GM19455 (cell line): ENCODE measurements around the gene EXD3.
A peak's percentile ranks its signal among the peaks of the same experiment; 100 is the strongest.

Source experiments
- ATAC-seq: cut with Tn5 transposase; IDR thresholded peaks from one replicate; pipeline ENCODE4 v1.9.1; 2021; ENCODE audit not compliant: unreplicated experiment

The EXD3 gene

GRCh38 chr9:137432687-137433348 is 9.9 kb upstream of the EXD3 start:
- ATAC-seq, result no peak

DNA sequence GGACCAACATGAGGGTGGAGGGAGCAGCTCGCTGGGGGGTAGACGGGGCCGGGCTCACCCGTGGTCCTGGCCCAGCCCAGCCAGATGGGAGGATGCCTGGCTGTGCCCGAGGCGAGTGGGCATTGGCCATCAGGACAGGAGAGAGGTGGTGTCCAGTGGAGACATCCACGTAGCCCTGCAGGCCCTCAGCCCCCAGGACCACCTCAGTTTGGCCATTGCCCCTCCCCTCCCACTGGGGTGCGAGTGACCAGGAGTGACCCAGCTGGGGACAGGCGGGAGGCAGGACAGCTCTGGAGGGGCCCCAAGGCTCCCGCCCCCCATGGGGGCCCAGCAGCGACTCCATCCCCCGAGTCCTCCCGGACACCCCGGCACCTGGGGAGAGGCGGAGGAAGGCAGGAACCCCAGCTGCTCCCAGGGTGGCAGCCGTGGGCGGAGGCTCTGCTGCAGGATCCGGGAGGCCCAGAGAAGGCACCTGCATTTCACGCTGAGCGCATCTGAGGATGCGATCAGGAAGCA is 8.5 kb upstream of the EXD3 start:
- no peak for ATAC-seq

- no peak for ATAC-seq
Measured at GRCh38 chr9:137430723-137431415, 7.9 kb upstream of the EXD3 start.

DNA sequence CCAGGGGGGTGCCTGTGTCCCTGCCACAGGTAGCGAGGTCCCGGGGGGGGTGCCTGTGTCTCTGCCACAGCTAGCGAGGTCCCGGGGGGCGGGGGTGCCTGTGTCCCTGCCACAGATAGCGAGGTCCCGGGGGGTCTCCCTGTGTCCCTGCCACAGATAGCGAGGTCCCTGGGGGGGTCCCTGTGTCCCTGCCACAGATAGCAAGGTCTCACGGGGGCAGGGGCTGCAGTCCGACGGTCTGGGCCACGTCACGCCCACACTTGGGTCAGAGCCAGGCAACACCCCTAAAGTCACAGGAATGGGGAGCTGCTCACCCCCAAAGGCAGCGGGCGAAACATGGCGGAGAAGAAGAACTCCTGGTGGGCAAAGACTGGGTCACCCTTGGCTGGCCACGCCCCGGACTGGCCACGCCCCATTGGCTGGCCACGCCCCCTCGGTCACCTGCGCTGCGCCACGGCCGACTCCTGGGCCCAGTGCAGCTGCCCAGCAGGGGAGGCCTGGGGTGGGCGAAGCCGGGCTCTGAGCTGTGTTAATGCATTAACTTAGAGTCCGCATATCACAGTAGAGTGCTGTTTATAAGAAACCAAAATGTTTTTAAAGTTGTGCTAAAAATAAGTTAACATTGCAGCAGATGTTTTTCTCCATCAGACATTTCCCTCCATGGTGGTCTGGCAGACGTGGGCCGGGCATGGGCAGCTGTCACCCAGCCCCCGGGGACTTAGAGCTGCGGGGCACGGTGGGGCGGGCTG is 7.2 kb upstream of the EXD3 start:
- no peak for ATAC-seq

DNA sequence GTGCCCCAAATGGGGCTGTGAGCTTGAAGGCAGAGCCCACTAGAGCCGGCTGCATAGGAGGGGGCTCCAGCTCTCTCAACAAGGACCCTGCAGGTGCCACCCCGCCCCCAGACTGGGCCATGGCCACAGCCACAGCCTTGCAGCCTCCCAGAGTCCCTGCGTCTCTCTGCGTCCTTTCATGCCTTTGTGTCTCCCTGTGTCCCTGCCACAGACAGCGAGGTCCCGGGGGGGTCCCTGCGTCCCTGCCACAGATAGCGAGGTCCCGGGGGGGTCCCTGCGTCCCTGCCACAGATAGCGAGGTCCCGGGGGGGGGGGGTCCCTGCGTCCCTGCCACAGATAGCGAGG is 6.6 kb upstream of the EXD3 start:
- ATAC-seq, result no peak

DNA sequence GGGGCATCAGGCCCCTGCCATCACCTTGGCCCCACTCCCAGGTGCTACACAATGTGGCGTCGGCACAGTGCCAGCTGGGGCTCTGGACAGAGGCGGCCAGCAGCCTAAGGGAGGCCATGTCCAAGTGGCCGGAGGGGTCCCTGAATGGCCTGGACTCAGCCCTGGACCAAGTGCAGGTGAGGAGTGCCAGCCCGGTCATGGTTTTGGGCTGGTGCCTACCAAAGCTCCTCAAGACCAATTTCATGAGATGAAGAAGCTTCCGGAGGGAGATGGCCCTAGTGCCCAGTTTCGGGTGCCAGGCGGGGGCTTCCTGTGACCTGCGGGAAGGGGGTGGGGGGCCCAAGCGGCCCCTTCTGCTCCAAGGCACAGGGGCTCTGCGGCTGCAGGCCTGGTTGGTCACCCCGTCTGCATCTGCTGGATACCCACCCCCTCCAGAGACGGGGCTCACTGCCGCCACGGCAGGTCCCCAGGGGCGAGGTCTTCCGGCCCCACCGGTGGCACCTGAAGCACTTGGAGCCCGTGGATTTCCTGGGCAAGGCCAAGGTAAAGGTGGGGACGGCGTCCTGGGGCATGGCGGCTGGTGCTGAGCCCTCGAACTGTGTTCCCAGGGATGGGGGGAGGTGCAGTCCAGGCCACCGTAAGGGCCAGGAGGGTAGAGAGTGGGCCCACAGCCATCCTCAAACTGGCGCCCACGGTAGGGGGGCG is 6.0 kb upstream of the EXD3 start:
- ATAC-seq, result no peak

DNA sequence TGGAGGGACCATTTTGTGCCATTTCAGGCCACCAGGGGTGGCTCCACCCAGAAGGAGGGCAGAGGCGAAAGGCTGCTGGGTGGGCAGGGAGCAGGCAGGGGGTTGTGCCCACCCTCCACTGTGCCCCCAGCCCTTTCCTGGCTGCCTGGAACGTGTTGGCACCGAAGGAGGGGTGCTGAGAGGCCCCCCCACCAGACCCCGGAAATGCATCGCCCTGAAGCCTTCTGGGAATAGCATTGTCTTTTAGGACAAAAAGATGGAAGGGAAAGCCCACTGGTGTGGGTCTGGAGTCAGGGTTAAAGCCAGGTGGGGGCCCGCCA is 5.3 kb upstream of the EXD3 start:
- no peak for ATAC-seq

DNA sequence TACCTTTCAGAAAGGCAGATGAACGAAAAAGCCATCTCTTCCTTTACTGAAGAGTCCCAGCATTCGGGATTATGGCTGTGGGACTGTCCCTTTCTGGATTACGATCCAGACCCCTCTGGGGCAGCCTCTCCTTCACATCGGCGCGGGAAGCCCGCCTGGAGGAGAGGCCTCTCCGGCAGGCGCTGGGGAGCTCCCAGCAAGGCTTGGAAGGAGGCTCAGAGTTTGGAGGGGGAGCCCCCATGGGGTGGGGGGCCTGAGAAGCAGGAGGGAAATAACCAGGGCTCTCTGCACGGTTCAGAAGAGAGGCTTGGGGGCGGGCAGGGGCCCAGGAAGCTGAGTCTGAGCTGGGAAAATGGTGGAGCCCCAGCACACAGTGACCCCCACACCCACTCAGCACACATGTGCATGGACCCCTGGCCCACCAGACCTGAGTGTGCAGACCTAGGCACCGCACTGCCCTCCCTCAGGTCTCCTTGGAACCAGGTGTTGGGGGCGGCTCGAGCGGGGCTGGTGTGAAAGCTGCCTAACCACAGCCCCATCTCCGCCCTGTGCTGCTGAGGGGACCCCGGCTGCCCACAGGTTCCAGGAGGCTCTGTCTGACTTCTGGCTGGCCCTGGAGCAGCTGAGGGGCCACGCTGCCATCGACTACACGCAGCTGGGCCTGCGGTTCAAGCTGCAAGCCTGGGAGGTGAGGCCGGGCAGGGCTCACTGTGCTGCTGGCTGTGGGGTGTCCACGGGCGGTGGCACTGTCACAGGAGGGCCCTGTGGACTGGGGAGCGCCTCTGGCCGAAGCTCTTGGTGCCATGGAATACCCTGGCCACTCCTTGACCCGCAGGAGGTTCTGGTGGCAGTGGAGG is 4.7 kb upstream of the EXD3 start:
- no peak for ATAC-seq

DNA sequence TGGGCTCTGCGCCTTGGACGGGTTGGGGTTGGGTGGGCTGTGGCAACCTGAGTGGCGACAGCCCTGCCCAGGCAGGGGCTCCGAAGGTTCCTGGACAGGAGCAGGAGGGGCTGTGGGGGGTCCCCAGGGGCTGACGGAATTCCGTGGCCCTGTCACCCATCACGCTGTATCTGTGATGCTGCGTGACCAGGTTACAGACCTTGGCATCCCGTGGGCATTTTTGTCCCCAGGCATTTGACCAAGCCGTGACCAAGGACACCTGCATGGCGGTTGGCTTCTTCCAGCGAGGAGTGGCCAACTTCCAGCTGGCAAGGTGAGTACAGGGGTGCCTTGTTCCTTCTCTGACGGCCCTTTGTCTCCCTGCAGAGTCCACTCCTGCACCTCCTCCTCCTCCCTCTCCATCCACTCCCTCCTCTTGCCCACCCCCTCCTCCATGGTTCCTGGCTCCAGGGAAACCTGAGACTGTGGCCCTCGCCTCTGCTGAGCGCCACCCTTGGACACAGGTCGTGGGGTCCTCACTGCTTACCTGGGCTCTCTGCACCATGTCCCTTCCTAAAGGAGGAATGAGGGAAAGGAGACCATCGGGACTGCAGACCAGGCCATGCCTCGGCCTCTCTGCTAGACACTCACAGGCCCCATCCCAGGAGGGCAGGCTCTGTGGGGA is 3.2 kb upstream of the EXD3 start:
- ATAC-seq, result no peak

DNA sequence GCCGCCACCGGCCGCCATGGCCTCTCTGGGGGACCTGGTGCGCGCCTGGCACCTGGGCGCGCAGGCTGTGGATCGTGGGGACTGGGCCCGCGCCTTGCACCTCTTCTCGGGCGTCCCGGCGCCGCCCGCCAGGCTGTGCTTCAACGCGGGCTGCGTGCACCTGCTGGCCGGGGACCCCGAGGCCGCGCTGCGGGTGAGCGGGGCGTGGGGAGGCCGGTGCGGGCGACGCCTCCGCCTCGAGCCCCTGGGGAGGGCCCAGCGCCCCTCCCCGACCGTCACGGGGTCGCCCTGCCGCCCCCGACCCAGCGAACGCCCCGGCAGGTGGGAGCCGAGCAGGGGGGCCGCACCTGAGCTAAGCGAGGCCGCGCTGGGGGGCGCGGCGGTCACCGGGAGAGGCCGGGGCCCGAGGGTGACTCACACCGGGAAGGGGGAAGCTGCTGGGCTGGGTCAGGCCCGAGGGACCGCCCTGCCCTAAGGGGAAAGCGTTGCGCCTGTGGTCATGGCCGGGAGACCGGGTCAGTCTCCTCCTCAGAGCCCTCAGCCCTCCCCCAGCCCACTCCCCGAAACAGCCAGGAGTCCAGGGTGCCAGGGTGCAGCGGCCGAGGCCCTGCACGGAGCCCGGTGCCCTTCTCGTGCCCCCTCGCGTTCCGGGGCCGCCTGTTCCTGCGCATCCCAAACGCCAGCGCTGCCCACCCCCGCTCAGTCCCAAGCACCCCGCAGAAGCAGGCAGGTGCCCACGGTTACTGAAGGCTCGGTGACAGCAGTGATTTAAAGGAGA is 741 bp upstream of the EXD3 start:
- ATAC-seq, result peak; percentile 24

GRCh38 chr9:137421838-137422603 is 941 bp downstream of the EXD3 start:
- no peak for ATAC-seq

DNA sequence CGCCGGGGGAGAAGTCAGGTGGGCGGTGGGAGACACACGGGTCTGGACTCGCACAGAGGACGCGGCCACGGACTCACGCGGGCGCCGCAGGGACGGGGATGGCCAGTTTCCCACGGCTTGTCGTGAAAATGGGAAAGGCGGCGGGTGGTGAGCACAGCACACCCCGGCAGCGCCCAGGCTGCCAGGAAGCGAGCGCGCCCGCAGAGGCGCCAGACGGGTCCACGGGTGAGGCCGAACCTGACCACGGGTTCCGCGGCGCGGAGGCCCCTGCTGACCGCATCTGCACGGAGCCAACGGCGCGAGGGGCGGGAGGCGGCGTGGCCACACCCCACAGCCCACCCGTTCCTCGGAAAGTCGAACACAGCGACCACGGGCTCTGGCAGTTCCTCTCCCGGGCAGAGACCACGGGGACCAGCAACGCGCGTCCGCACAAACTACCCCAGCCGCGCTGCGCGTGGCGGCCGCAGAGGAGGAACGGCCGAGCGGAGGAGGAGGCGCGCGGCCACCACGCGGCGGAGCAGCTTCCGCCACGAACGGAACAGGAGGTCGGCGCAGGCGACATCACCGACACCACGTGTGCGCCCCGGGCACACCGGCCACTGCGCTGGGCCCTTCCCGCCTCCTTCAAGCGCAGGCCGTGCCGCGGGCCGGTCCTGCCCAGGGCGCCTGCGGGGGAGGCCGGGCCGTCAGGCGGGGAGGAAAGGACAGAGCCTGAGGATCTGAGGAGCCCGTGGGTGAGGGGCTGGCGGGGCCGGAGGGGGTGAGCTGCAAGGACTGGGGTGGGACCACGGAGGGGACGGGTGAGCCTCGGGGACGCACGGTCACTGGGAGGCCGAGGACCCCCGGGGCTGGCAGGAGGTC is 5.6 kb downstream of the EXD3 start:
- ATAC-seq, result no peak

DNA sequence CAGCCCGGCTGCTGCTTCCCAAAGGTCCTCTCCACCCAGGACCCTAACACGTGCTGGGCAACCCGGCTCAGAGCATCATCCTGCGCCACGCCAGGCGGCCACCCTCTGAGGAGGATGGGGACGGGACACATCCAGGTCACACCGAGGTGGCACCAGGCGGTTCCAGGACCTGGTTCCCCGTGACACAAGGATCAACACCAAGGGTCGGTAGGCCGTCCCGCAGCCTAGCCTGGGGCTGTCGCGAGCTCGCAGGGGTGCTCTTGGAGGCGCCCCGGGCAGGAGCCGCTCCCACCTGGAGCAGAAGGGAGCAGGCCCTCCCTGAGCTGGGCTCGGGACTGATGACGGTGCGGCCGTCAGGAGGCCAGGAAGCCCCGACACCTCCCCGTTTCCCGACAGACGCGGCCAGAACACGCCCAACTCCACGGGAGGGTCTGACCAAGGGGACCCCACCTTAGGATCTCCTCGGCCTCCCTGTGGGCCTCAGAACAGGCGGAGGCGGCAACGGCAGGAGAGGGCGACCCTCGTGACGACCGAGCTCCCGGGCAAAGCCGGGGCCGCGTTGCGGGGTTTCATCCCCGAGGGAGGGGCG is 6.3 kb downstream of the EXD3 start:
- no peak for ATAC-seq

- no peak for ATAC-seq
Measured at GRCh38 chr9:137416006-137416562, 6.9 kb downstream of the EXD3 start.

- ATAC-seq, result no peak
Measured at GRCh38 chr9:137415451-137415850, 7.5 kb downstream of the EXD3 start.

- ATAC-seq, result no peak
Measured at GRCh38 chr9:137412431-137412830, 10.5 kb downstream of the EXD3 start.
